ENCODE results near the gene ECHS1. TPM values are rescaled to one million over a fixed set of nuclear protein-coding genes. Genes with fewer than 3 reads are reported as not detected.

The ECHS1 gene
- total and polyA plus RNA-seq, 2 donors (not counting 1 experiment from before 2014, with no cell fraction given) = 19.3 to 29.5 TPM

GRCh38 chr10:133328358-133329343, 44.5 kb downstream of the ECHS1 start:
- Mint-ChIP-seq H3K27me3 (peaks cover 43% of the 10 kb centered on the region), H3K9me3 (ENCODE audit: insufficient read depth) (no peaks in the 10 kb centered on the region), H3K27ac (no peak overlapping the region), H3K4me1 (peaks cover 14% of the 10 kb centered on the region), H3K4me3 (no peak overlapping the region)
- intact Hi-C loops (cut with micrococcal nuclease) = loop anchor here (1.0 kb wide), 4 partner anchors 14 to 192 kb away; partner anchors contain the start of gene MTG1
- no peak overlapping the region for H3K9ac ChIP-seq (ENCODE audit: low read length)
- ATAC-seq (ENCODE audit: low read depth) (no peak), DNase-seq (no peak)
- no peaks in the 10 kb centered on the region for H3K36me3 ChIP-seq (replicated peaks in 1 of 2; ENCODE audit: control extremely low read depth in 1 of 2, control insufficient read depth in 1 of 2, extremely low read depth in 1 of 2, insufficient read depth in 2 of 2, low read length in 1 of 2)
- H4K20me1 ChIP-seq (ENCODE audit: control insufficient read depth, insufficient read depth, low read length, poor library complexity, severe bottlenecking) = no peaks in the 10 kb centered on the region
- ChIA-PET CTCF (interaction anchor here (0.7 to 3.5 kb wide), 46 partner anchors 8 to 285 kb away, joined by 3 to 32 read pairs (median 5); partner anchors contain the start of genes ECHS1, FUOM, MTG1 and SCART1), POLR2A (interaction anchor here (1.0 to 2.2 kb wide), 2 partner anchors 14 to 29 kb away, joined by 3 to 26 read pairs; partner anchors contain the start of gene FUOM)
- H2AFZ ChIP-seq (ENCODE audit: insufficient read depth, low read depth, low read length, poor library complexity, severe bottlenecking) = no peak overlapping the region
- 83% methylated on average over 15 of the region's 15 CpGs for WGBS (ENCODE audit: insufficient coverage)
- H3K27ac ChIP-seq (ENCODE audit: low read length in 2 of 2) = no peak overlapping the region
- H3K4me1 ChIP-seq (ENCODE audit: control insufficient read depth in 2 of 2, insufficient read depth in 2 of 2, low read length in 2 of 2) = peaks cover 26 to 42% of the 10 kb centered on the region in 2 donors
- H3K4me3 ChIP-seq (ENCODE audit: control extremely low read depth in 1 of 5, extremely low read depth in 1 of 5, insufficient read depth in 1 of 5, low read depth in 2 of 5, low read length in 4 of 5) = no peak overlapping the region
- peaks cover 0 to 55% (median 38%) of the 10 kb centered on the region in 4 experiments for H3K27me3 ChIP-seq (replicated peaks in 1 of 4; ENCODE audit: control extremely low read depth in 1 of 4, control insufficient read depth in 3 of 4, insufficient read depth in 4 of 4, low read length in 3 of 4)
- H3K79me2 ChIP-seq (ENCODE audit: control insufficient read depth, insufficient read depth, low read length) = no peaks in the 10 kb centered on the region
- H3K9me3 ChIP-seq (ENCODE audit: control extremely low read depth in 1 of 3, control insufficient read depth in 2 of 3, insufficient read depth in 1 of 3, low read length in 2 of 3) = peaks cover 0 to 17% (median 0%) of the 10 kb centered on the region in 3 donors
- H3K4me2 ChIP-seq (replicated peaks; ENCODE audit: low read depth, low read length, poor library complexity, severe bottlenecking) = no peak overlapping the region
- no peak for TF ChIP-seq EZH2 (IDR thresholded peaks at IDR 0.05; ENCODE audit: borderline replicate concordance, insufficient read depth, low read depth, low read length, poor library complexity, severe bottlenecking)
- no peak for TF ChIP-seq CTCF (IDR thresholded peaks at IDR 0.05)

Data from B cell (primary cell).